Measurements from ENCODE around the gene PIP5K1B. TPM values are rescaled to one million over a fixed set of nuclear protein-coding genes. Genes with fewer than 3 reads are reported as not detected.

Gene PIP5K1B
- total RNA-seq, 1 experiment from 2014 or later: 9.0 TPM

DNA sequence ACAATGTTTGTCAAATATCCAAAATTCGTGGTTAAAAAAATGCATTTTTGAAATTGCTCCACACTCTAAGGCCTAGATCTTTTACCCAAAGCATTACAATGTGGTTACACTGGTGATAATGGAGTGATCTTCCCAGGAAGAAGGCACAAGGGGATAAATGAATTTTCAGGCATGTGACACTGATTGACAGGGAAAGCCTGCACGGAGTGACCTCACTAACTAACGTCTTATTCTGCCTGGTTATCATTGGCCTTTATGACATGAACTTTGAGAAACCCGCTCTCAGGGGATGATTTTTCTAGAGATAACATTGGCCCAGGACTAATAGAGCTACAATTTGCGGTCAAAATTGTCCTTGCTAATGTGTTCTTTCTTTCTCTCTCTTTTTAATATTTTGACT lies 171.2 kb downstream of the PIP5K1B start:
- Mint-ChIP-seq H3K4me1 (ENCODE audit: low read depth, unreplicated experiment) (no peaks in the 10 kb centered on the region), H3K27ac (ENCODE audit: unreplicated experiment) (no peak overlapping the region)
- no TSS peak for BruUV-seq (replicated peaks)

DNA sequence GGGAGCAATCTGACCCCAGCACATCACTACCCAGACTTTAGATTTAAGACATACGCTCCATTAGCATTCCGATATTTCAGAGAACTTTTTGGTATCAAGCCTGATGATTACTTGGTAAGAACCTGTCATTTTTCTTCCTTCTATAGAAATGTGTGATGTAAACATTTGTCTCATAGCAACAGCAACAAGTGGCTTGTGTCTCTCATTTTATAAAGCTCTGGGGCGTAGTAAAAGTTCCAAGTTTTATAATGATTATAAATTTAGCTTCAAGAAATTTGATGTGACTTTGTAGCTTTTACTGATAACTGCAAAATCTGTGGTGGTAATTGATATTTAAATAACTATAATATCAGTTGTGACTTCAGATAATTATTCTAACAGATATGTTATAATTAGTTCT lies 171.6 kb downstream of the PIP5K1B start:
- CTCF ChIA-PET: no interaction called here
- no peak overlapping the region for H3K4me3 Mint-ChIP-seq (ENCODE audit: low read depth, unreplicated experiment)
- H3K9me3 Mint-ChIP-seq (ENCODE audit: low read depth, unreplicated experiment): no peaks in the 10 kb centered on the region
- H3K27ac Mint-ChIP-seq (ENCODE audit: unreplicated experiment): no peak overlapping the region
- TF ChIP-seq, protein P1, sequence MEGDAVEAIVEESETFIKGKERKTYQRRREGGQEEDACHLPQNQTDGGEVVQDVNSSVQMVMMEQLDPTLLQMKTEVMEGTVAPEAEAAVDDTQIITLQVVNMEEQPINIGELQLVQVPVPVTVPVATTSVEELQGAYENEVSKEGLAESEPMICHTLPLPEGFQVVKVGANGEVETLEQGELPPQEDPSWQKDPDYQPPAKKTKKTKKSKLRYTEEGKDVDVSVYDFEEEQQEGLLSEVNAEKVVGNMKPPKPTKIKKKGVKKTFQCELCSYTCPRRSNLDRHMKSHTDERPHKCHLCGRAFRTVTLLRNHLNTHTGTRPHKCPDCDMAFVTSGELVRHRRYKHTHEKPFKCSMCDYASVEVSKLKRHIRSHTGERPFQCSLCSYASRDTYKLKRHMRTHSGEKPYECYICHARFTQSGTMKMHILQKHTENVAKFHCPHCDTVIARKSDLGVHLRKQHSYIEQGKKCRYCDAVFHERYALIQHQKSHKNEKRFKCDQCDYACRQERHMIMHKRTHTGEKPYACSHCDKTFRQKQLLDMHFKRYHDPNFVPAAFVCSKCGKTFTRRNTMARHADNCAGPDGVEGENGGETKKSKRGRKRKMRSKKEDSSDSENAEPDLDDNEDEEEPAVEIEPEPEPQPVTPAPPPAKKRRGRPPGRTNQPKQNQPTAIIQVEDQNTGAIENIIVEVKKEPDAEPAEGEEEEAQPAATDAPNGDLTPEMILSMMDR (IDR thresholded peaks at IDR 0.05; ENCODE audit: unreplicated experiment): no peak
- H3K36me3 Mint-ChIP-seq (ENCODE audit: insufficient read depth, unreplicated experiment): no peaks in the 10 kb centered on the region
- BruUV-seq (replicated peaks): no TSS peak
- intact Hi-C loops (cut with micrococcal nuclease; ENCODE audit: unreplicated experiment): no loop called here
- no peak for DNase-seq
- no peaks in the 10 kb centered on the region for H3K4me1 Mint-ChIP-seq (ENCODE audit: low read depth, unreplicated experiment)
- H3K27me3 Mint-ChIP-seq (ENCODE audit: unreplicated experiment): no peaks in the 10 kb centered on the region

More for the DNA sequence above, 171.2 kb downstream of the PIP5K1B start:
- Mint-ChIP-seq H3K36me3 (ENCODE audit: insufficient read depth, unreplicated experiment) (no peaks in the 10 kb centered on the region), H3K27me3 (ENCODE audit: unreplicated experiment) (no peaks in the 10 kb centered on the region), H3K9me3 (ENCODE audit: low read depth, unreplicated experiment) (no peaks in the 10 kb centered on the region), H3K4me3 (ENCODE audit: low read depth, unreplicated experiment) (no peak overlapping the region)
- CTCF ChIA-PET: no interaction called here
- intact Hi-C loops (cut with micrococcal nuclease; ENCODE audit: unreplicated experiment): no loop called here
- TF ChIP-seq, protein P1 (IDR thresholded peaks at IDR 0.05; ENCODE audit: unreplicated experiment): no peak
- no peak for DNase-seq

DNA sequence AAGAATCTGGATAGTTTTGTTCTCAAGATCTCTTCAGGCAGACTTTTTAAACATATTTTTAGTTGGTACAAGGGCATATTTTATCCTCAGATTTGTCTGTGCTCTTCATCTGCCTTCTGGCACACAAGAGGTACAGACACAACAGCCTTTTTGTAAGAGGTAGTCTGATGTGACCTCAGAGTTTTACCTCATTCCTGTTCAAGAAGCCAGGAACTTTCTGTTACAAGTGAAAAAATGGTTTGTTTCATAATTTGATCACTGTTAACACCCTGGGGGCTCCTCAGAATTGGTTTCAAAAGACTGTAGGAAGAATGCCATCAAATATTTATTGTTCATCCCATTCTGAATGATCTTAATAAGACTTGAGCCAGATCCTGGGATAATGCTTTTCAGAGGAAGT lies 172.2 kb downstream of the PIP5K1B start:
- CTCF ChIA-PET: no interaction called here
- no TSS peak for BruUV-seq (replicated peaks)
- Mint-ChIP-seq H3K36me3 (ENCODE audit: insufficient read depth, unreplicated experiment) (no peaks in the 10 kb centered on the region), H3K4me1 (ENCODE audit: low read depth, unreplicated experiment) (no peaks in the 10 kb centered on the region), H3K4me3 (ENCODE audit: low read depth, unreplicated experiment) (no peak overlapping the region), H3K27ac (ENCODE audit: unreplicated experiment) (no peak overlapping the region), H3K9me3 (ENCODE audit: low read depth, unreplicated experiment) (no peaks in the 10 kb centered on the region), H3K27me3 (ENCODE audit: unreplicated experiment) (no peaks in the 10 kb centered on the region)
- no peak for DNase-seq
- TF ChIP-seq, protein P1 (IDR thresholded peaks at IDR 0.05; ENCODE audit: unreplicated experiment): no peak
- intact Hi-C loops (cut with micrococcal nuclease; ENCODE audit: unreplicated experiment): no loop called here

DNA sequence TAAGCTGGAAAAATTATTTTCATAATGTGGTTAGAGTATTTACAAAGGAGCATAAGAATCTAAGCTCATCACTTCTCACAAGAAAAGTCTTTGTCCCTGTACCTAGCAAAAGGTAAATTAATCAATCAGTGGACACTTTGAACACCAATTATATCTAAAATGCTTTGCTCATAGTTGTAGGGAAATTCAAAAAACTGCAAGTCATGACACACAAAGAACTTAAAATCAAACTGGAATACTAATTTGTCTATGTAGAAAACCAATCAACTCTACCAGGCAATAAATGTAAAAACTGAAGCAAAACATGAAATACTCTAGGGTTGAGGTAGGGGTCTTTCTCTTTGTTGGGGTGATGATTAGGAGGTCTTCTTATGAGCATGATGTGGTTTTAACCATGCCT lies 173.4 kb downstream of the PIP5K1B start:
- BruUV-seq (replicated peaks): no TSS peak
- no peak overlapping the region for H3K27ac Mint-ChIP-seq (ENCODE audit: unreplicated experiment)
- no peaks in the 10 kb centered on the region for H3K9me3 Mint-ChIP-seq (ENCODE audit: low read depth, unreplicated experiment)
- intact Hi-C loops (cut with micrococcal nuclease; ENCODE audit: unreplicated experiment): no loop called here
- no peaks in the 10 kb centered on the region for H3K27me3 Mint-ChIP-seq (ENCODE audit: unreplicated experiment)
- CTCF ChIA-PET: no interaction called here
- no peak overlapping the region for H3K4me3 Mint-ChIP-seq (ENCODE audit: low read depth, unreplicated experiment)
- TF ChIP-seq, protein P1 (IDR thresholded peaks at IDR 0.05; ENCODE audit: unreplicated experiment): no peak
- no peak for DNase-seq
- no peaks in the 10 kb centered on the region for H3K4me1 Mint-ChIP-seq (ENCODE audit: low read depth, unreplicated experiment)
- H3K36me3 Mint-ChIP-seq (ENCODE audit: insufficient read depth, unreplicated experiment): no peaks in the 10 kb centered on the region

DNA sequence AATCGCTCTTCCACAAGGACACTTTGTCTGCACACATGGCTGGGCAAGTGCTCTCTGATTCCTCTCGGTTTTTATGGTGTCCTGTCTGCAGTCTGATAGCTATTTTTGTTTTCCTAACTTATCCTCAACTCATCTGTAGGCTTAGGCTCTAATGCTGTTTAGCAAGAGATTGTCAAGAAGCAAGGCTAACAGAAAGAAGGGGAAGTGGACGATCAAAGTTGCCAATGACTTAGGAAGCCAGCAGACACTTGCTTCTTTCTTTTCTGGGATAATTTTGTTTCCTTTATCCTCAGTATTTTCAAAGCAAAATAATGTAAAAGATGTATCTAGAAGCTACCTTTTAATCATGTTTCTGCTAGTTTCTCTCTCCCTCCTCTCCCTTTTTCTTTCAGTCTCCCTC lies 178.2 kb downstream of the PIP5K1B start:
- no peak overlapping the region for H3K4me3 Mint-ChIP-seq (ENCODE audit: low read depth, unreplicated experiment)
- no peaks in the 10 kb centered on the region for H3K9me3 Mint-ChIP-seq (ENCODE audit: low read depth, unreplicated experiment)
- TF ChIP-seq, protein P1 (IDR thresholded peaks at IDR 0.05; ENCODE audit: unreplicated experiment): no peak
- H3K36me3 Mint-ChIP-seq (ENCODE audit: insufficient read depth, unreplicated experiment): no peaks in the 10 kb centered on the region
- no peak overlapping the region for H3K27ac Mint-ChIP-seq (ENCODE audit: unreplicated experiment)
- no peaks in the 10 kb centered on the region for H3K27me3 Mint-ChIP-seq (ENCODE audit: unreplicated experiment)
- CTCF ChIA-PET: no interaction called here
- no peak for DNase-seq
- BruUV-seq (replicated peaks): no TSS peak
- no peaks in the 10 kb centered on the region for H3K4me1 Mint-ChIP-seq (ENCODE audit: low read depth, unreplicated experiment)
- intact Hi-C loops (cut with micrococcal nuclease; ENCODE audit: unreplicated experiment): no loop called here

Data from Calu3 (cell line).